Measurements from ENCODE around the gene PTGS1.
"Not testable (repeated sequence)": the region's sequence is repeated elsewhere in the genome, so short reads cannot be mapped to it uniquely, and the experiment has no call there.

Gene PTGS1

GRCh38 chr9:122346478-122347347, 24.1 kb upstream of the PTGS1 start:
- DNase-seq (ENCODE audit: low read depth): no peak
- H3K4me3 ChIP-seq (ENCODE audit: low read depth, low read length): peak overlapping the region; percentile 51

- no peak for DNase-seq (ENCODE audit: low read depth)
- H3K4me3 ChIP-seq (ENCODE audit: low read depth, low read length): peak overlapping the region; percentile 51
Measured at GRCh38 chr9:122347348-122348287, 23.2 kb upstream of the PTGS1 start.

DNA sequence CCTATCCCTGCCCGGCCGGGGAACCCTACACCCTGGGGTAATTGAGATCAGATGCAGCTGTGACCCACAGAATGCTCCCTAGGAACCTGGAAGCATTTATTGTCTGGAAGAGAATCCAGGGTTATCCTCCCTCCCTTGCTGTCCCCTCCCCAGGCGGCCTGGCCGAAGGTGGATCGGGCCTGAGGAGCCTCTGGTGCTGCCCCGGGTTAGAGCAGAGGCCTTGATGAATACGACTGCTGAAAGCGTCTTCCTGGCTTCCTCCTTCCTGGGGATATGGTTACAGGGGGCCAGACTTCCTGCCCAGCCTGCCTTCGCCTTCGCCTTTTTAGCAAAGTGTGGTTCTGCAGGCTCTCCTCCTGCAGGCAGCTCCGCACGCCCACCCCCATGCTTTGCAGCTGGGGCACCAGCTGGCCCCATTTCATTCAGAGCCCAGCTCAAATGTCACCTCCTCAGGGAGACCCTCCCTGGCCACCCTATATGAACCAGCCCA, 22.5 kb upstream of the PTGS1 start:
- no peak for DNase-seq (ENCODE audit: low read depth)
- H3K4me3 ChIP-seq (ENCODE audit: low read depth, low read length): no peak overlapping the region

GRCh38 chr9:122348791-122349190, 22.0 kb upstream of the PTGS1 start:
- no peak overlapping the region for H3K4me3 ChIP-seq (ENCODE audit: low read depth, low read length)
- DNase-seq (ENCODE audit: low read depth): no peak

- H3K4me3 ChIP-seq (ENCODE audit: low read depth, low read length): no peak overlapping the region
- DNase-seq (ENCODE audit: low read depth): no peak
Measured at GRCh38 chr9:122349201-122349600, 21.6 kb upstream of the PTGS1 start.

DNA sequence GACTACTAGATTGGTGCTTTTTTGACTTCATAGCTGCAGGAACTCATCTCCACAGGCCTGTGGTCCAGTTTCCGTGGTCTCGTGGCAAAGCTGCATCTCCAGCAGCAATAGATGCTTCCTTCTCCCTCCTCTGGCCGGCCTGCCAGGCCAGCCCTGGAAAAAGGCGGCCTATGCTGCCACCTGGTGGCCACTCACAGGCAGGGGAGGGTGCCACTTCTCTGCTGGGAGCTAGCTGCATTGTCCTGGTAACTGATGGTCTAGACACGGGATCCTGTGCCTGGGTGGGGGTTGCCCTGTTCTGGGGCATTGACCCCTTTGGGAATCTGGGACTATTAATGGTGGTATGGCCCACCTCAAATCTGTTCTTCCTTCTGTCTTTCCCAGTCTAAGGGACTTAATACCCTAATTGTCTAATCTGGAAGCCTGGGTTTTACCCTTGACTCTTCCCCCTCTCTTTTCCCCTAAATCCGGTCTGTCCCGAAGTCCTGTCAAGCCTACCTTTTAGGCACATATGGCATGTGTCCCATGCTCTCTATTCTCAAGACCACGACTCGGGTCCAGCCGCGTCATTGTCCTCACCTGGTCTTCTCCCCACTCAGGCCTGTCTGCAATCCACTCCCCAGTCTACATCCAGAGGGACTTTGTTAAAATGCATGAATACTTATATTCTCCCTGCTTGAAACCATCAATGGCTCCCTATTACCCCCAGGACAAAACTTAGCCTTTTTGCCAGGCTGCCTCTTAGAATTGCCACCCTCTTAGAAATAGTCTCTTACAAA, 20.1 kb upstream of the PTGS1 start:
- no peak overlapping the region for H3K4me3 ChIP-seq (ENCODE audit: low read depth, low read length)
- no peak for DNase-seq (ENCODE audit: low read depth)

- DNase-seq (ENCODE audit: low read depth): no peak
- H3K4me3 ChIP-seq (ENCODE audit: low read depth, low read length): no peak overlapping the region
Measured at GRCh38 chr9:122354536-122355199, 16.2 kb upstream of the PTGS1 start.

DNA sequence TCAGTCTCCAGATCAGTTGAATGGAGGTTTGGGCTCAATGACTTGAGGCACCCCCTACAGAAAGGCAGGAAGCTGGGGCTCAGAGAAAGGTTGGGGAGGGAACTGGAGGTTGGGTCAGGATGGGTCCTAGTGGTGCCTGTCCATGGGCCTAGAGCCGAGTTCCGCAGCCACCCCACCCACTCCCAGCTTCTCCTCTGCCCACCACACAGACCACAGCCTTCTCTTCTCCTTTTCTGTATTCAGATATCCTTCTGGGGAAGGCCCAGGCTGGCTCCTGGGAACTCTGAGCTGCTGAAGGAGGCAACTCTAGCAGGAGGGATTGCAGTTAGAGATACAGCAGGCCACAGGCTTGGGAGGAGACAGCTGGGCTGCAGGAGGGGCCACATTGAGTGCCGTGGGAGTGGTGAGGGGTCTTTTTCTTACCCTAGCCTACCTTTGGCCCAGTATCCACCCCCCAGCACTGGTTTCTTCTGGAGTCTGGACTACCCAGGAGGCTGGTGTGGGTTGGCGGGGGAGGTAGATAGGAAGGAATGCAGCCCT, 15.4 kb upstream of the PTGS1 start:
- DNase-seq (ENCODE audit: low read depth): no peak
- H3K4me3 ChIP-seq (ENCODE audit: low read depth, low read length): no peak overlapping the region

- no peak overlapping the region for H3K4me3 ChIP-seq (ENCODE audit: low read depth, low read length)
- no peak for DNase-seq (ENCODE audit: low read depth)
Measured at GRCh38 chr9:122356627-122357026, 14.2 kb upstream of the PTGS1 start.

- no peak for DNase-seq (ENCODE audit: low read depth)
- H3K4me3 ChIP-seq (ENCODE audit: low read depth, low read length): no peak overlapping the region
Measured at GRCh38 chr9:122360891-122361290, 9.9 kb upstream of the PTGS1 start.

DNA sequence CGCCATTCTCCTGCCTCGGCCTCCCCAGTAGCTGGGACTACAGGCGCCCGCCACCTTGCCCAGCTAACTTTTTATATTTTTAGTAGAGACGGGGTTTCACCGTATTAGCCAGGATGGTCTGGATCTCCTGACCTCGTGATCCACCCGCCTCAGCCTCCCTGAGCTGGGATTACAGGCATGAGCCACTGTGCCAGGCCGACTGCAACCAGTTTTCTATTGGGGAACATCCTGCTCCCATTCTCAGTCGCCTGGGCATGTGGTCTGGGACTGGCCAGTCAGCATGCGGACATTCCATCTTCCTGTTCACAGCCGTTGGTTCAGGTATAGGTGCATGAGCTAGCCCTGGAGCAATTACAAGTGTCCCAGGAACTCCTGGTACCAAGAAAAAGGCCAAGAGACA, 7.7 kb upstream of the PTGS1 start:
- H3K4me3 ChIP-seq (ENCODE audit: low read depth, low read length); DNase-seq (ENCODE audit: low read depth): not testable (repeated sequence)

DNA sequence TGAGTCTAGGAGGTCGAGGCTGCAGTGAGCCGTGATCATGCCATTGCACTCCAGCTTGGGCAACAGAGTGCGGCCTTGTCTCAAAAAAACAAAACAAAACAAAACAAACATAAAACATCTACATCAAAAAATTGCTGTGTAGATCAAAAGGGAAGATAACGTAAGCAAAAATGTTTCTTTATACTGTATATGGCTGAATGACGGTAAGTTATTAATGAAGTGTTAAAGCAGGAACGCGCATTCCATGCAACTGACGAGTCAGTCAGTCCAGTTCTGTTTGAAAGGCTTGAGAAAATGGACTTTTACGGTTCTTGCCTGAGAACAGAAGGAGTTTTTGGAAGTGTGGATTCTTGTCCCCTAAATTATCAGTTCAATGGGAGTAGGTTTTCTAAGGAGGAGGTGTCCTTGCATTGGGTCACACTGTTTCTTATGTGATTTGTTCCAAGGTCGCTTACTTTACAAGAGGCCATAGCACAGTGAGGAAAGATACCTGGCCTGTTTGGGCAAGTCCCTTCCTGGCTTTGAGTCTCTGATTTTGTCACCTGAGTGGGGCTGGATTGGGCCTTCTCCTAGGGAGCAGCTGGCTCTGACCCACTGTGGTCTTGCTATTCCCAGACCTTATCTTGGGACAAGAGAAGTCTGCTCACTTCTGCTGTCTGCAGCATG, 6.6 kb upstream of the PTGS1 start:
- DNase-seq (ENCODE audit: low read depth): no peak
- no peak overlapping the region for H3K4me3 ChIP-seq (ENCODE audit: low read depth, low read length)

- no peak for DNase-seq (ENCODE audit: low read depth)
- H3K4me3 ChIP-seq (ENCODE audit: low read depth, low read length): no peak overlapping the region
Measured at GRCh38 chr9:122364783-122365150, 6.1 kb upstream of the PTGS1 start.

DNA sequence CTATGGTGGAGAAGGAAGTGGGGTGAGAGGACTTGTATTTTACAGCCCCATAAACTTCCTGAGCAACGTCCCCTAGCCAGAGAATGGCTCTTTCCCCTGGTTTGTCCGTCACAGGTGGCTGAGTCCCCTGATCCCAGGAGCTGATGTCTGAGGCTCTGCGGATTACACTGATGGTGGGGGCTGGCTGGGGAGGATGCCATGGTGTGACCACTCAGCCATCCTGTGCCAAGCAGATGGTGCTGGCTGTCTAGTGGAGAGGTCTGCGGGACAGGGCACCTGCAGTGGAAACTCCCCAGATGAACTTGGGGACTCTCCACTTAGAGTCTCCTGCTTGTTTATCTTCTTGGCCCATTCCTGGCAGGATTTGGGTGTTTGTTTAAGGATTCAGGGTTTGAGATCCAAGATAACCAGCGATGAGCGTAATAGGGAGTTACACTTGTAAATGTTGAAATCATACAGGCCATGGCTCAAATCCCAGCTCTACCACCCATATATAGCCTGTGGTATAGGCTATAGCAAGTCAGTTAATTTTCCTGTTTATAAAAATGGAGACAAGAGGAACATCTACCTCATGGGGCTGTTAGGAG, 4.7 kb upstream of the PTGS1 start:
- DNase-seq (ENCODE audit: low read depth): no peak
- H3K4me3 ChIP-seq (ENCODE audit: low read depth, low read length): no peak overlapping the region

DNA sequence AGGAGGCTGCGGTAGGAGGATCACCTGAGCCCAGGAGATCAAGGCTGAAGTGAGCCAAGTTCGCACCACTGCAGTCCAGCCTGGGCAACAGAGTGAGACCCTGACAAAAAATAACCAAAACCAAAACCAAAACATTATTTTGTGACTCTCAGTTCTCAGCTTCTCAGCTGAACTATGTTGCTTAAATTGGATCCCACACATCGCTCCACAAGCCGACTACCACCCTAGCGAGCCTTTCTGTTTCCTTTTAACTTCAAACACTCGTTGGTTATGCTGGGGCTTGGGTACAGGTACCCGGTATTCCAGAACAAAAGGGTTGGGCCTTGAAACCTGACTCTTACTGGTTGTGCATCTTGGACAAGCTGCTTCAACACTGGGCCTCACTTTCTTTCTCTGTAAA, 3.8 kb upstream of the PTGS1 start:
- H3K4me3 ChIP-seq (ENCODE audit: low read depth, low read length): no peak overlapping the region
- DNase-seq (ENCODE audit: low read depth): no peak

- no peak overlapping the region for H3K4me3 ChIP-seq (ENCODE audit: low read depth, low read length)
- DNase-seq (ENCODE audit: low read depth): no peak
Measured at GRCh38 chr9:122367774-122368460, 2.9 kb upstream of the PTGS1 start.

- H3K4me3 ChIP-seq (ENCODE audit: low read depth, low read length): no peak overlapping the region
- DNase-seq (ENCODE audit: low read depth): no peak
Measured at GRCh38 chr9:122368642-122369041, 2.2 kb upstream of the PTGS1 start.
